Endothelial cell of umbilical vein (primary cell): Measurements from ENCODE around the gene UBL5. TPM values are rescaled to one million over a fixed set of nuclear protein-coding genes. Genes with fewer than 3 reads are reported as not detected.

ENCODE experiments used
- BruUV-seq: library from RNA; stranded (reverse); fragments of 400-500 nt; replicated peaks from 2 replicates; lab custom pipeline; 2021; lab: Mats Ljungman, UMichigan
- CTCF ChIA-PET: fragments of 300-600, 350-600 bp; sonication (Branson Sonifier 250); formaldehyde crosslinking; loops from one replicate; lab custom pipeline; 2021; ENCODE audit warnings: antibody characterized with exemption, inconsistent platforms; lab: Charles Lee
- POLR2A ChIA-PET: fragments of 300-600, 350-600 bp; sonication (Branson Sonifier 250); formaldehyde crosslinking; loops from one replicate; lab custom pipeline; 2021; ENCODE audit warnings: antibody characterized with exemption, inconsistent platforms; lab: Charles Lee
- DNase-seq: peaks from one replicate; pipeline ENCODE4 v3.0.0-alpha.2; 2011; ENCODE audit warnings: low read depth, low spot score
- FAIRE-seq: peaks from 2 replicates; lab custom pipeline; 2011; peaks lifted over from hg19 to GRCh38; lab: Jason Lieb, UNC
- H2AFZ ChIP-seq: 2 replicates; pipeline ENCODE4 v1.6.0; 2012; ENCODE audit warnings: low read depth, low read length, control low read depth, inconsistent platforms
- H3K27ac ChIP-seq: 2 replicates; pipeline ENCODE4 v1.5.1; 2011; ENCODE audit warnings: low read depth, mild to moderate bottlenecking, control low read depth, low read length, moderate library complexity; ENCODE audit not compliant: insufficient read depth
- H3K27me3 ChIP-seq, 2 experiments: 2 replicates each; pipeline versions ENCODE4 v1.6.0 to v1.6.1; 2011; ENCODE audit warnings: low read length in 2 of 2, mixed read lengths in 1 of 2; ENCODE audit not compliant: control insufficient read depth in 2 of 2, insufficient read depth in 2 of 2
- H3K36me3 ChIP-seq, 2 experiments: 2 replicates in 1 of 2; 3 replicates in 1 of 2; pipeline ENCODE4 v1.5.1; 2011; ENCODE audit warnings: low read length in 2 of 2, mild to moderate bottlenecking in 1 of 2, moderate library complexity in 1 of 2; ENCODE audit not compliant: control insufficient read depth in 2 of 2, insufficient read depth in 2 of 2; ENCODE audit errors: extremely low read depth in 1 of 2
- H3K4me1 ChIP-seq: 3 replicates; pipeline ENCODE4 v1.5.1; 2011; ENCODE audit warnings: mild to moderate bottlenecking, low read length; ENCODE audit not compliant: control insufficient read depth, insufficient read depth; ENCODE audit errors: extremely low read depth
- H3K4me2 ChIP-seq: 2 replicates; pipeline ENCODE4 v1.6.1; 2011; ENCODE audit warnings: low read length, control low read depth, mixed read lengths; ENCODE audit not compliant: insufficient read depth
- H3K4me3 ChIP-seq, 3 experiments: fragments of 200-600 bp in 1 of 3; sonication (generic), shearing (Covaris generic) in 1 of 3; replicated peaks in 1 of 3; 2 replicates each; pipeline ENCODE4 v1.5.1; 2011 to 2016; ENCODE audit warnings: control low read depth in 3 of 3, low read length in 3 of 3, mild to moderate bottlenecking in 2 of 3, inconsistent platforms in 1 of 3, low read depth in 1 of 3, moderate library complexity in 1 of 3; ENCODE audit not compliant: insufficient read depth in 1 of 3
- H3K79me2 ChIP-seq: 2 replicates; pipeline ENCODE4 v1.6.0; 2012; ENCODE audit warnings: low read length, inconsistent platforms; ENCODE audit not compliant: control insufficient read depth, insufficient read depth
- H3K9ac ChIP-seq: replicated peaks from 2 replicates; pipeline ENCODE3; 2011; ENCODE audit warnings: low read length, control low read depth; ENCODE audit not compliant: insufficient read depth; ENCODE audit errors: extremely low read depth
- H3K9me1 ChIP-seq: replicated peaks from 3 replicates; pipeline ENCODE4 v1.6.0; 2011; ENCODE audit warnings: mild to moderate bottlenecking, low read length; ENCODE audit not compliant: control insufficient read depth, insufficient read depth; ENCODE audit errors: extremely low read depth
- H3K9me3 ChIP-seq: replicated peaks from 2 replicates; pipeline ENCODE4 v1.5.1; 2012; ENCODE audit warnings: low read length, inconsistent platforms; ENCODE audit not compliant: control insufficient read depth, insufficient read depth
- H4K20me1 ChIP-seq: replicated peaks from 2 replicates; pipeline ENCODE3; 2011; ENCODE audit warnings: mild to moderate bottlenecking, low read length; ENCODE audit not compliant: control insufficient read depth, insufficient read depth; ENCODE audit errors: extremely low read depth
- CTCF ChIP-seq, 2 donors: IDR thresholded peaks; 1 replicate in 1 of 2; 2 replicates in 1 of 2; pipeline ENCODE4 v1.5.1; 2011; ENCODE audit warnings: low read length in 2 of 2, mild to moderate bottlenecking in 2 of 2, moderate library complexity in 2 of 2, control low read depth in 1 of 2, inconsistent platforms in 1 of 2, low read depth in 1 of 2; ENCODE audit not compliant: insufficient read depth in 1 of 2; ENCODE audit errors: extremely low read depth in 1 of 2
- FOS ChIP-seq: IDR thresholded peaks from 2 replicates; pipeline ENCODE4 v1.6.1; 2011; ENCODE audit warnings: mild to moderate bottlenecking, low read length, moderate library complexity, borderline replicate concordance; ENCODE audit not compliant: insufficient read depth
- GATA2 ChIP-seq: IDR thresholded peaks from 2 replicates; pipeline ENCODE4 v1.7.0; 2011; ENCODE audit warnings: low read depth, mild to moderate bottlenecking, moderate library complexity, mixed read lengths, low read length; ENCODE audit not compliant: insufficient read length, insufficient read depth
- MAX ChIP-seq: IDR thresholded peaks from 2 replicates; pipeline ENCODE4 v1.6.1; 2011; ENCODE audit not compliant: insufficient read depth, insufficient read length
- MYC ChIP-seq: IDR thresholded peaks from one replicate; pipeline ENCODE4 v1.6.1; 2011; ENCODE audit warnings: mild to moderate bottlenecking, low read depth, low read length
- POLR2AphosphoS5 ChIP-seq: IDR thresholded peaks from 2 replicates; pipeline ENCODE4 v1.6.1; 2012; ENCODE audit warnings: low read depth, mild to moderate bottlenecking, control low read depth, low read length, moderate library complexity; ENCODE audit not compliant: insufficient read depth
- dilution Hi-C: fragments of 300-500 bp; cut with MboI; formaldehyde crosslinking; loops from one replicate; pipeline ENCODE4 v1.15.0; 2019; ENCODE audit warnings: low sequenced_read_pairs; ENCODE audit not compliant: extremely low pct_ligation_motif_present
- intact Hi-C: fragments of 100-400 bp; cut with micrococcal nuclease; formaldehyde crosslinking; loops from one replicate; pipeline ENCODE4 v1.10.0; 2022
- polyA plus RNA-seq, 4 experiments: library from polyadenylated mRNA; depleted of rRNA in 3 of 4; stranded (reverse) in 3 of 4; unstranded in 1 of 4; fragments of >200 nt; gene quantifications; 2 replicates each; pipeline versions ENCODE4 v1.2.1 to v1.2.3, GENCODE V29; 2011 to 2012; ENCODE audit warnings: missing spikeins in 1 of 4
- total RNA-seq: library from RNA; stranded (reverse); gene quantifications from 2 replicates; pipeline ENCODE4 v1.2.3, GENCODE V29; 2021

UBL5 gene
- total and polyA plus RNA-seq, 2 donors (not counting 3 experiments of a cell fraction or from before 2014, with no cell fraction given), result 351 to 1,226 TPM

- POLR2A ChIA-PET, result no interaction called here
- dilution Hi-C loops (no loop called here), intact Hi-C loops (no loop called here)
- no peaks in the 10 kb centered on the region for H3K27me3 ChIP-seq
- no peaks in the 10 kb centered on the region for H3K9me1 ChIP-seq
- H3K27ac ChIP-seq, result no peak overlapping the region
- DNase-seq, result no peak
- no peak overlapping the region for H2AFZ ChIP-seq
- H3K4me3 ChIP-seq, result no peak overlapping the region
- no peaks in the 10 kb centered on the region for H4K20me1 ChIP-seq
- CTCF ChIA-PET, result interaction anchor here (0.9 to 1.1 kb wide), 2 partner anchors 9 to 17 kb away, joined by 3 to 4 read pairs; no protein-coding TSS in a partner anchor
- no peak overlapping the region for H3K9ac ChIP-seq
- no peaks in the 10 kb centered on the region for H3K36me3 ChIP-seq
- TF ChIP-seq CTCF (IDR thresholded peaks at IDR 0.05; ENCODE audit: extremely low read depth in 1 of 2, insufficient read depth in 1 of 2, low read depth in 1 of 2, low read length in 2 of 2), result no peak
- no peak for TF ChIP-seq GATA2
- TF ChIP-seq POLR2AphosphoS5, result no peak
- TF ChIP-seq MYC, result no peak
- TF ChIP-seq FOS, result no peak
- TF ChIP-seq MAX, result no peak
- no peaks in the 10 kb centered on the region for H3K79me2 ChIP-seq
- no peaks in the 10 kb centered on the region for H3K9me3 ChIP-seq
- peak overlapping the region; percentile 8 for H3K4me2 ChIP-seq
- H3K4me1 ChIP-seq, result peaks cover 5% of the 10 kb centered on the region
- FAIRE-seq, result no peak
- no TSS peak for BruUV-seq
These were observed 30.4 kb downstream of the UBL5 start for GRCh38 chr19:9857920-9858746.
